SJSA1 (cell line): ENCODE measurements around the gene SULT2B1. TPM values are rescaled to one million over a fixed set of nuclear protein-coding genes. Genes with fewer than 3 reads are reported as not detected.

Experiments used
- DNase-seq, 2 experiments: peaks; one replicate each; pipeline ENCODE4 v3.0.0-alpha.2; 2015 to 2020; ENCODE audit warnings: low spot score in 2 of 2, low read depth in 1 of 2
- H3K27ac ChIP-seq: fragments of 250-450 bp; sonication (Bioruptor Pico); 2 replicates; pipeline ENCODE4 v1.5.1; 2020; ENCODE audit warnings: mild to moderate bottlenecking, moderate library complexity
- H3K27me3 ChIP-seq: fragments of 250-450 bp; sonication (Bioruptor Pico); replicated peaks from 2 replicates; pipeline ENCODE4 v1.5.1; 2020; ENCODE audit warnings: mild to moderate bottlenecking, moderate library complexity
- H3K36me3 ChIP-seq: fragments of 250-450 bp; sonication (Bioruptor Pico); 2 replicates; pipeline ENCODE4 v1.5.1; 2020; ENCODE audit warnings: mild to moderate bottlenecking
- H3K4me1 ChIP-seq: fragments of 250-450 bp; sonication (Bioruptor Pico); replicated peaks from 2 replicates; pipeline ENCODE4 v1.6.1; 2021; ENCODE audit warnings: mild to moderate bottlenecking
- H3K4me3 ChIP-seq: fragments of 250-450 bp; sonication (Bioruptor Pico); 2 replicates; pipeline ENCODE4 v1.5.1; 2020; ENCODE audit warnings: mild to moderate bottlenecking
- H3K9me3 ChIP-seq: fragments of 250-450 bp; sonication (Bioruptor Pico); replicated peaks from 2 replicates; pipeline ENCODE4 v1.5.1; 2020; ENCODE audit warnings: mild to moderate bottlenecking
- total RNA-seq: library from RNA; depleted of rRNA; stranded (reverse); fragments of >200 nt; shearing (Covaris generic); gene quantifications from 2 replicates; pipeline ENCODE4 v1.2.3, GENCODE V29; 2014

Gene SULT2B1
- total RNA-seq, 1 experiment from 2014 or later, result 0.37 TPM

DNA sequence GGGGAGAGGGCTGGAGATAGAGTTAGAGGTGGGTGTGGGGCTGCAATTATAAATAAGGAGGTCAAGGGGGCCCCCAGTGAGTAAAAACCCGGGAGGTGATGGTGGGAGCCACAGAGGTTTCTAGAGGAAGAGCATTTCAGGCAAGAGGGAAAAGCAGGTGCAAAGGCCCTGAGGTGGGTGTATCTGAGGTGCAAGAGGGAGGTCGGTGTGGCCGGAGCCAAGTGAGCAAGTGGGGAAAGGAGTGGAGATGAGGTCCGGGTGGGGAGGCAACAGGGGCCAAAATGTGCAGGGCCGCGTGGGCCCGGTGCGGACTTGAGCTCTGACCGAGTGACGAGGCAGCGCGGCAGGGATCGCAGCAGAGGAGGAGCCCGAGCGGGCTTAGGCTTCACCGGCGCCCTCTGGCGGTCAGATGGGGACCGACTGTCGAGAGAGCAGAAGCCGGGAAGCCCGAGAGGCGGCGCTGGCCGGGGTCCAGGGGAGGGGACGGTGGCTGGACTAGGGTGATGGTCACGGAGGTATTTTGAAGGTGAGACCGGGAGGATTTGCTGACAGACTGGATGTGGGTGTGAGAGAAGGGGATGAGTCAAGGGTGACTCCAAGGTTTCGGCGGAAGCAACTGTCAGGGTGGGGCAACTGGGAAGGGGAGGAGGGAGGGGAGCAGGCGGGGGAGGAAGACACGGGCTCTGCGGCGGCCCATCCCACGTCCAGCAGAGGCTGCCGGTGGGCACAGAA is 36.9 kb downstream of the SULT2B1 start:
- H3K27ac ChIP-seq, result no peak overlapping the region
- no peaks in the 10 kb centered on the region for H3K9me3 ChIP-seq
- no peaks in the 10 kb centered on the region for H3K36me3 ChIP-seq
- H3K27me3 ChIP-seq, result no peaks in the 10 kb centered on the region
- peak overlapping the region; percentile 36 for H3K4me3 ChIP-seq
- DNase-seq, result peak; percentile 86 to 92
- H3K4me1 ChIP-seq, result peaks cover 8% of the 10 kb centered on the region

DNA sequence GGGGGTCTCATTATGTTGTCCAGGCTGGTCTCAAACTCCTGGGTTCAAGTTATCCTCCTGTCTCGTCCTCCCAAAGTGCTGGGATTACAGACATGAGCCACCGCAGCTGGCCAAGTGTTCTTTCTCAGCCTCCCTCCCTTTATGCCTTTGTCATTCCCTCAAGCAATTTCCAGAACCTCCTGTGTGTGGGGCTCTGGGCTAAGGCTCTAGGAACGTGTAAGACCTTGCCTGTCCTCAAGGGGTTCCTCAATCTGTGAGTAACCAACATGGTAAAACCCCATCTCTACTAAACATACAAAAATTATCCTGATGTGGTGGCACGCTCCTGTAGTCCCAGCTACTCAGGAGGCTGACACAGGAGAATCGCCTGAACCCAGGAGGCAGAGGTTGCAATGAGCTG is 39.0 kb downstream of the SULT2B1 start:
- Histone ChIP-seq H3K27ac (no peak overlapping the region), H3K36me3 (no peaks in the 10 kb centered on the region), H3K9me3 (no peaks in the 10 kb centered on the region), H3K4me3 (no peak overlapping the region), H3K27me3 (no peaks in the 10 kb centered on the region), H3K4me1 (peaks cover 8% of the 10 kb centered on the region)
- DNase-seq, result no peak

DNA sequence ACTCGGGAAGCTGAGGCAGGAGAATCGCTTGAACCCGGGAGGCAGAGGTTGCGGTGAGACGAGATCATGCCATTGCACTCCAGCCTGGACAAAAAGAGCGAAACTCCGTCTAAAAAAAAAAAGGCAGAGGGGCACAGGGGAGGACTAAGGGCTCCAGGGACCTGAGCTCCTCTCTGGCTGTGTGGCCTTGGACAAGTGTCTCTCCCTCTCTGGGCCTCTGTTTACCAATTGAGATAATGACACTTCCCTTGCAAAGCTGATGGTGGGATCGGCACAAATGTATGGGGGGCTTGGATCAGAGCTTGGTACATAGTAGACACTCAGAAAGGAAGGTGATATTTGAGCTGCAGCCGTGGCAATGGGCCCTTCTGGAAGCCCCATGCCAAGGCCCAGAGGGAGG is 43.2 kb downstream of the SULT2B1 start:
- Histone ChIP-seq H3K4me1 (no peaks in the 10 kb centered on the region), H3K27me3 (peaks cover 9% of the 10 kb centered on the region; the same call in 1 of the 2 replicates), H3K36me3 (no peaks in the 10 kb centered on the region), H3K9me3 (no peaks in the 10 kb centered on the region), H3K4me3 (no peak overlapping the region), H3K27ac (no peak overlapping the region)
- DNase-seq, result no peak

- Histone ChIP-seq H3K27me3 (peaks cover 11% of the 10 kb centered on the region; the same call in 1 of the 2 replicates), H3K4me3 (no peak overlapping the region), H3K36me3 (no peaks in the 10 kb centered on the region), H3K4me1 (no peaks in the 10 kb centered on the region), H3K27ac (no peak overlapping the region), H3K9me3 (no peaks in the 10 kb centered on the region)
- DNase-seq, result no peak
Measured at GRCh38 chr19:48595833-48596232, 43.9 kb downstream of the SULT2B1 start.

- no peaks in the 10 kb centered on the region for H3K9me3 ChIP-seq
- H3K27ac ChIP-seq, result no peak overlapping the region
- peaks cover 11% of the 10 kb centered on the region; the same call in 1 of the 2 replicates for H3K27me3 ChIP-seq
- no peak overlapping the region for H3K4me3 ChIP-seq
- no peaks in the 10 kb centered on the region for H3K36me3 ChIP-seq
- DNase-seq, result no peak
- H3K4me1 ChIP-seq, result no peaks in the 10 kb centered on the region
Measured at GRCh38 chr19:48596237-48596636, 44.3 kb downstream of the SULT2B1 start.

DNA sequence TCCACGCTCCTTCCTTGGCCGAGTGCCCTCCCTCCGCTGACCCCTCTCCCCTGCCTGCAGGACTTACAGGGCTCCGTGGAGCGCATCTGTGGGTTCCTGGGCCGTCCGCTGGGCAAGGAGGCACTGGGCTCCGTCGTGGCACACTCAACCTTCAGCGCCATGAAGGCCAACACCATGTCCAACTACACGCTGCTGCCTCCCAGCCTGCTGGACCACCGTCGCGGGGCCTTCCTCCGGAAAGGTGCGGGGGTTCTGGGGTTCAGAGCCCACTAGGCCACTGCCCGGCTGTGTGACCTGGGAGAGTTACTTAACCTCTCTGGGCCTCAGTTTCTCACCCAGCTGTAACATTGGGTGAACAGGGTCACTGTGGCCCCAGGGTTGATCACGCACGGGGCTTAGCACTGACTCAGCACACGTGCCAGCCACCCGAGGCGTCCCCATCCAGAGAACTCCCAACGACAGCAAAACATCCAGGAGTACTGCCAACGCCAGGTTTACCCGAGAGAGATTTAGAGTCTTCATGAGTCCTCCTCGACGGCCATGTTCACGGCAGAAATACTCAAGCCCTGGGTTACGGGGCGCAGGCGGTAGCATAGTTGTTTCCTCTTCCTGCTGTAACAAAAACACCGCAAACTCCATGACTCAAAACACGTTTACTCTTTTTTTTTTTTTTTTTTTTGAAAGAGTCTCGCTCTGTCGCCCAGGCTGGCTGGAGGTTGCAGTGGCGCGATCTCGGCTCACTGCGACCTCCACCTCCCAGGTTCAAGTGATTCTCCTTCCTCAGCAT is 44.9 kb downstream of the SULT2B1 start:
- no peak for DNase-seq
- Histone ChIP-seq H3K9me3 (no peaks in the 10 kb centered on the region), H3K4me1 (no peaks in the 10 kb centered on the region), H3K27ac (no peak overlapping the region), H3K36me3 (no peaks in the 10 kb centered on the region), H3K27me3 (peaks cover 11% of the 10 kb centered on the region; the same call in 1 of the 2 replicates), H3K4me3 (no peak overlapping the region)

DNA sequence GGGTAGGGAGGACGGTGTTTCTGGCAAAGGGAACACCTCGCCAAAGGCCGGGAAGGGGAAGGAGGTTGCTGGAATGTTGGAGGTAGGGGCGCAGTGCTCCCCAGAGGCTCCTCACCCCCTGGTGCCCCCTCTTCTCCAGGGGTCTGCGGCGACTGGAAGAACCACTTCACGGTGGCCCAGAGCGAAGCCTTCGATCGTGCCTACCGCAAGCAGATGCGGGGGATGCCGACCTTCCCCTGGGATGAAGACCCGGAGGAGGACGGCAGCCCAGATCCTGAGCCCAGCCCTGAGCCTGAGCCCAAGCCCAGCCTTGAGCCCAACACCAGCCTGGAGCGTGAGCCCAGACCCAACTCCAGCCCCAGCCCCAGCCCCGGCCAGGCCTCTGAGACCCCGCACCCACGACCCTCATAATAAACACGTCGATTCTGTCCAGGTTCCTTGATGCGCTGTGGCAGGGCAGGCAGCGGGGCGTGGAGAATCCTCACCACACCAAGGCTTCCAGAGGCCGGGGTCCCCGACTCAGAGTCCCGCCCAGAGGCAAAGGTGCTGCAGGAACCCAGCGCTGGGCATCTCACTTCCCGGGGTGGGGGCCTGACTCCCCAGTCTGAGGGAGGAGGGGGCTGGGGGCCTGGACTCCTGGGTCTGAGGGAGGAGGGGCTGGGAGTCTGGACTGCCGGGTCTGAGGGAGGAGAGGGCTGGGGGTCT is 47.2 kb downstream of the SULT2B1 start:
- Histone ChIP-seq H3K27me3 (peaks cover 11% of the 10 kb centered on the region; the same call in 1 of the 2 replicates), H3K4me1 (no peaks in the 10 kb centered on the region), H3K36me3 (no peaks in the 10 kb centered on the region), H3K27ac (no peak overlapping the region), H3K9me3 (no peaks in the 10 kb centered on the region), H3K4me3 (no peak overlapping the region)
- no peak for DNase-seq

- no peak overlapping the region for H3K27ac ChIP-seq
- peaks cover 11% of the 10 kb centered on the region; the same call in 1 of the 2 replicates for H3K27me3 ChIP-seq
- no peak overlapping the region for H3K4me3 ChIP-seq
- no peaks in the 10 kb centered on the region for H3K4me1 ChIP-seq
- no peaks in the 10 kb centered on the region for H3K36me3 ChIP-seq
- H3K9me3 ChIP-seq, result no peaks in the 10 kb centered on the region
- no peak for DNase-seq
Measured at GRCh38 chr19:48600679-48601417, 48.9 kb downstream of the SULT2B1 start.

- Histone ChIP-seq H3K4me3 (no peak overlapping the region), H3K36me3 (no peaks in the 10 kb centered on the region), H3K27ac (no peak overlapping the region), H3K9me3 (no peaks in the 10 kb centered on the region), H3K4me1 (no peaks in the 10 kb centered on the region), H3K27me3 (peaks cover 11% of the 10 kb centered on the region; the same call in 1 of the 2 replicates)
- no peak for DNase-seq
Measured at GRCh38 chr19:48603001-48603400, 51.0 kb downstream of the SULT2B1 start.

DNA sequence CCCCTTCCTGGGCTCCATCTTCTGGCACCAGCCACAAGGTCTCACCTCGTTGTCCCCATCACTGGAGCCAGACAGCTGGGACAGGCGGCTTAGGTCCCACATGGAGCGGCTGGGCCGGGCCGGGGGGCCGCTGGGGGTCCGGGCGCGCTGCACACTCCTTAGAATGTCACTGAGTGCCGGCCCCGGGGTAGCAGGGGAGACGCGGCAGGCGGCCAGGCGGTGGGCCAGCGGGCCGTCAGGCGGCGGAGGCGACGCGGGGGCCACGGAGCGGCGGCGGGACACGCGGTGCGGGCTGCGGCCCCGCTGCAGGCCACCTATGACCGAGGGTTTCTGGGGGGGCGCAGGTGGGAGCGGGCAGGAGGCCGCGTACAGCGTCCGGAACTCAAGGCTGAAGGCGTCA is 51.5 kb downstream of the SULT2B1 start:
- H3K36me3 ChIP-seq, result no peaks in the 10 kb centered on the region

GRCh38 chr19:48603850-48604249 is 51.9 kb downstream of the SULT2B1 start:
- no peak for DNase-seq
- H3K27me3 ChIP-seq, result peaks cover 8% of the 10 kb centered on the region; the same call in 1 of the 2 replicates
- no peak overlapping the region for H3K4me3 ChIP-seq
- peaks cover 2% of the 10 kb centered on the region for H3K4me1 ChIP-seq
- no peak overlapping the region for H3K27ac ChIP-seq
- H3K9me3 ChIP-seq, result no peaks in the 10 kb centered on the region
- H3K36me3 ChIP-seq, result no peaks in the 10 kb centered on the region

More for the DNA sequence above, 51.5 kb downstream of the SULT2B1 start:
- no peak overlapping the region for H3K27ac ChIP-seq
- H3K4me3 ChIP-seq, result no peak overlapping the region
- no peaks in the 10 kb centered on the region for H3K9me3 ChIP-seq
- DNase-seq, result no peak
- H3K4me1 ChIP-seq, result no peaks in the 10 kb centered on the region
- H3K27me3 ChIP-seq, result peaks cover 9% of the 10 kb centered on the region; the same call in 1 of the 2 replicates

- DNase-seq, result no peak
- peaks cover 4% of the 10 kb centered on the region for H3K4me1 ChIP-seq
- no peaks in the 10 kb centered on the region for H3K36me3 ChIP-seq
- H3K4me3 ChIP-seq, result no peak within 1 kb of the TSS
- no peaks in the 10 kb centered on the region for H3K27me3 ChIP-seq
- no peak within 1 kb of the TSS for H3K27ac ChIP-seq
- no peaks in the 10 kb centered on the region for H3K9me3 ChIP-seq
Measured at GRCh38 chr19:48606463-48607358, 54.7 kb downstream of the SULT2B1 start, which contains the start of gene SPACA4. SPACA4 (plus strand) TSS chr19:48606742; CDS start chr19:48606979, 237 bp downstream.
